HG03469 (cell line): ENCODE data around the gene LUZP2.

ENCODE experiments used
- ATAC-seq: cut with Tn5 transposase; IDR thresholded peaks from one replicate; pipeline ENCODE4 v1.9.1; 2021; ENCODE audit warnings: mild to moderate bottlenecking, moderate library complexity, moderate number of reproducible peaks; ENCODE audit not compliant: unreplicated experiment

LUZP2 gene

GRCh38 chr11:25065746-25066145 lies 568.9 kb downstream of the LUZP2 start:
- no peak for ATAC-seq

DNA sequence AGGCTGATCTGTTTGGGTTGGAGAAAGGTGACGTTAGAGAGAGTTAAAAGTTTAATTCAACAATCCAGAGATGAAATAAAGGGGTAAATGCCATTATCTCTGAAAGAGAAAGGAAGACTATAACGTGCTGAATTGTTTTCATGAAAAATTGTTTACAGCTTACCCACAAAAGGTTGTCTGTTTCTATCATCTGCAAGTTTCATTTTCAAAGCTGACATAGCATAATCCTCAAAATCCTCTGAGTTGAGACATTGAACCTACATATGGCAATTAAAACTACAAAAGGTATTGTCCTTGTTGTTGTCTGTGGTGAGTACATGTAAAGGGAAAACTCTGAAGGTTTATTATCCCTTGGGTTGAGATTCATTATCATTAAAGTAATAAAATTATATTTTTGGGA lies 569.9 kb downstream of the LUZP2 start:
- no peak for ATAC-seq

DNA sequence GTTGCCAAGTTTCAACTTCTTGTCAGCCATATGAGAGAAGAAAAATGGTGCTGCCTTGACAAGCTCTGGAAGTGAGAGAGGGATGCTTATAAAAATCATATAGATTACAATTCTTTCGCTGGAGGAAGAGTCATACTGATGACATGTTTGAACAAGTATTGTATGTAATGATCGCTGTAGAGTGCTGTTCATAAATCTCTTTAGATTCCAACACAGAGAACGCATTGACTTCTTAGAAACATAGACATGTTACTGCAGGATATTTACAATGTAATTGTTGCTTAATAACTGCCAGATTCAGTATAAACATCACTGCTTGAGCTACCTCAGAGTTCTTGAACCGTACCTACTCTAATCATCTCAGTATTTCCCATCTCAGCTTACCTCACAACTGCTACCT lies 571.6 kb downstream of the LUZP2 start:
- ATAC-seq = no peak

- ATAC-seq = no peak
These were observed 597.4 kb downstream of the LUZP2 start for GRCh38 chr11:25094085-25094802.

DNA sequence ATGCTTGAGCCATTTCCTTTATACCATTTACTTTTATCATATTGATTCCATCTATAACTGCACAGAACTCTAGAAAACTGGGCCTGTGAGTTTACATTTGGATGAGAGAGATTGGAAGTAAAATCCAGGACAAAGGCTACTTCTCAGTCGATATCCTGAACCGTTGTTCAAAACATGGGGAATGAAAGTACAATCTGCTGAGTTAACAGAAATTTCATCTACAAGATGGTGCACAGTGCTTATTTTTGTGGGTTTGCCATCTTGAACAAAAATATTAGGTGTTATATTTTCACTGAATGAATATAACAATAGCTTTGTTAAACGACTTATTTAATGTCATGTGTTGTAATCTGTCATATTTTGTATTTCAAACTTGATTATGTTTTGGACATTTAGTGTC lies 622.6 kb downstream of the LUZP2 start:
- no peak for ATAC-seq
